Panc1 (cell line): ENCODE results near the gene GLT1D1. TPM values are rescaled to one million over a fixed set of nuclear protein-coding genes. Genes with fewer than 3 reads are reported as not detected.

Experiments
- ATAC-seq: fragments of 200-7000 bp; cut with Tn5 transposase; 2 replicates; pipeline ENCODE4 v1.9.1; 2020; ENCODE audit warnings: mild to moderate bottlenecking, moderate library complexity
- BruUV-seq: library from RNA; stranded (reverse); fragments of 400-500 nt; replicated peaks from 2 replicates; lab custom pipeline; 2021; lab: Mats Ljungman, UMichigan
- CTCF ChIA-PET: fragments of 300-600 bp; sonication (Branson Sonifier 250); formaldehyde crosslinking; loops from one replicate; lab custom pipeline; 2022; ENCODE audit warnings: antibody characterized with exemption; lab: Charles Lee
- POLR2A ChIA-PET: fragments of 300-600 bp; sonication (Branson Sonifier 250); formaldehyde crosslinking; loops from one replicate; lab custom pipeline; 2022; ENCODE audit warnings: antibody characterized with exemption; lab: Charles Lee
- DNase-seq: peaks from one replicate; pipeline ENCODE4 v3.0.0-alpha.2; 2010; ENCODE audit warnings: low read depth, low spot score
- H3K27ac ChIP-seq: 2 replicates; pipeline ENCODE4 v1.5.1; 2011; ENCODE audit warnings: mild to moderate bottlenecking, low read length, inconsistent platforms
- H3K27me3 ChIP-seq: fragments of 200-500 bp; sonication (Bioruptor generic); 2 replicates; pipeline ENCODE4 v1.6.0; 2014; ENCODE audit warnings: low read length, inconsistent platforms; ENCODE audit not compliant: control insufficient read depth, insufficient read depth
- H3K36me3 ChIP-seq: fragments of 200-500 bp; sonication (Bioruptor generic); 2 replicates; pipeline ENCODE4 v1.5.1; 2014; ENCODE audit warnings: inconsistent platforms, mild to moderate bottlenecking, low read length, moderate library complexity; ENCODE audit not compliant: control insufficient read depth, insufficient read depth
- H3K4me1 ChIP-seq: 2 replicates; pipeline ENCODE4 v1.5.1; 2011; ENCODE audit warnings: inconsistent platforms, mild to moderate bottlenecking, low read length, moderate library complexity; ENCODE audit not compliant: control insufficient read depth, insufficient read depth
- H3K4me3 ChIP-seq, 2 experiments: 2 replicates each; pipeline ENCODE4 v1.5.1; 2011 to 2012; ENCODE audit warnings: low read depth in 2 of 2, low read length in 2 of 2, mild to moderate bottlenecking in 2 of 2, inconsistent platforms in 1 of 2, moderate library complexity in 1 of 2
- H3K9me3 ChIP-seq: fragments of 200-500 bp; sonication (Bioruptor generic); 2 replicates; pipeline ENCODE4 v1.5.1; 2014; ENCODE audit warnings: low read depth, mild to moderate bottlenecking, inconsistent platforms, low read length, moderate library complexity; ENCODE audit not compliant: control insufficient read depth, insufficient read depth
- POLR2AphosphoS5 ChIP-seq: IDR thresholded peaks from 2 replicates; pipeline ENCODE4 v1.6.1; 2012; ENCODE audit warnings: mild to moderate bottlenecking, low read depth, low read length, moderate library complexity
- SIN3A ChIP-seq: IDR thresholded peaks from 2 replicates; pipeline ENCODE4 v1.6.1; 2012; ENCODE audit warnings: low read depth, mild to moderate bottlenecking, low read length, moderate library complexity, borderline replicate concordance; ENCODE audit not compliant: insufficient read depth
- TCF7L2 ChIP-seq: IDR thresholded peaks from 2 replicates; pipeline ENCODE4 v1.6.1; 2011; ENCODE audit warnings: mild to moderate bottlenecking, low read depth, low read length, inconsistent platforms
- in situ Hi-C: cut with HindIII; loops from 2 replicates; pipeline ENCODE4 v1.10.0; 2016; ENCODE audit warnings: low sequenced_read_pairs, low pct_unique_long_range_greater_than_20kb
- intact Hi-C: fragments of 100-400 bp; cut with micrococcal nuclease; formaldehyde crosslinking; loops from one replicate; pipeline ENCODE4 v1.10.0; 2022; ENCODE audit not compliant: unreplicated experiment
- total RNA-seq: library from RNA; stranded (reverse); gene quantifications from one replicate; pipeline ENCODE4 v1.2.1, GENCODE V29; 2021; ENCODE audit not compliant: unreplicated experiment
- TF ChIP-seq, protein P1 (sequence below): fragments of 450-650 bp; IDR thresholded peaks from 2 replicates; pipeline ENCODE4 v1.5.1; 2017; ENCODE audit warnings: mild to moderate bottlenecking
- TF ChIP-seq, protein P2 (sequence below), 2 experiments: IDR thresholded peaks; 2 replicates each; pipeline ENCODE4 v1.6.1; 2011 to 2012; ENCODE audit warnings: low read depth in 2 of 2, control low read depth in 1 of 2, low read length in 1 of 2, mild to moderate bottlenecking in 1 of 2, moderate library complexity in 1 of 2; ENCODE audit not compliant: insufficient read depth in 1 of 2

Gene GLT1D1
- total RNA-seq, 1 experiment from 2014 or later = not detected

DNA sequence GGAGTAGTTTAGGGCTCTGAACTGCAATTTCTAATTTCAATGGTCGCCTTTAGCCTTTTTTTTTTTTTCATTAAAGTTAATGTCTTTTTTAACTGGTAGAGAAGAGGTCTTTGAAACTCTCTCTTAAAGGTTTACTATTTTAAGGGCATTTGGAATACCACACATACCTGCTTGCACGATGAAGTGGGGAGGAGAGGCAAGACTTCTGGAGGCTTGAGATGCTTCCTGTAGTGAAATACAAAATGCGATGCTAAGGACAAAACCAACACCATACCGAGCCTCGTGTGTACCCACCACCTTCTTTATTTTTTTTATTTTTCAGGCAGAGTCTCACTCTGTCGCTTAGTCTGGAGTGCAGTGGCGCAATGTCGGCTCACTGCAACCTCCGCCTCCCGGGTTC, 57.4 kb downstream of the GLT1D1 start:
- no peaks in the 10 kb centered on the region for H3K36me3 ChIP-seq
- no peaks in the 10 kb centered on the region for H3K4me1 ChIP-seq
- no peaks in the 10 kb centered on the region; the same call in none of the 2 replicates for H3K27me3 ChIP-seq
- ATAC-seq = no peak
- intact Hi-C loops (no loop called here), in situ Hi-C loops (no loop called here)
- BruUV-seq = no TSS peak
- TF ChIP-seq, protein P1, sequence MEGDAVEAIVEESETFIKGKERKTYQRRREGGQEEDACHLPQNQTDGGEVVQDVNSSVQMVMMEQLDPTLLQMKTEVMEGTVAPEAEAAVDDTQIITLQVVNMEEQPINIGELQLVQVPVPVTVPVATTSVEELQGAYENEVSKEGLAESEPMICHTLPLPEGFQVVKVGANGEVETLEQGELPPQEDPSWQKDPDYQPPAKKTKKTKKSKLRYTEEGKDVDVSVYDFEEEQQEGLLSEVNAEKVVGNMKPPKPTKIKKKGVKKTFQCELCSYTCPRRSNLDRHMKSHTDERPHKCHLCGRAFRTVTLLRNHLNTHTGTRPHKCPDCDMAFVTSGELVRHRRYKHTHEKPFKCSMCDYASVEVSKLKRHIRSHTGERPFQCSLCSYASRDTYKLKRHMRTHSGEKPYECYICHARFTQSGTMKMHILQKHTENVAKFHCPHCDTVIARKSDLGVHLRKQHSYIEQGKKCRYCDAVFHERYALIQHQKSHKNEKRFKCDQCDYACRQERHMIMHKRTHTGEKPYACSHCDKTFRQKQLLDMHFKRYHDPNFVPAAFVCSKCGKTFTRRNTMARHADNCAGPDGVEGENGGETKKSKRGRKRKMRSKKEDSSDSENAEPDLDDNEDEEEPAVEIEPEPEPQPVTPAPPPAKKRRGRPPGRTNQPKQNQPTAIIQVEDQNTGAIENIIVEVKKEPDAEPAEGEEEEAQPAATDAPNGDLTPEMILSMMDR = no peak
- ChIA-PET CTCF (no interaction called here), POLR2A (no interaction called here)
- H3K9me3 ChIP-seq = no peaks in the 10 kb centered on the region
- H3K27ac ChIP-seq = no peak overlapping the region
- DNase-seq = no peak
- H3K4me3 ChIP-seq = no peak overlapping the region

DNA sequence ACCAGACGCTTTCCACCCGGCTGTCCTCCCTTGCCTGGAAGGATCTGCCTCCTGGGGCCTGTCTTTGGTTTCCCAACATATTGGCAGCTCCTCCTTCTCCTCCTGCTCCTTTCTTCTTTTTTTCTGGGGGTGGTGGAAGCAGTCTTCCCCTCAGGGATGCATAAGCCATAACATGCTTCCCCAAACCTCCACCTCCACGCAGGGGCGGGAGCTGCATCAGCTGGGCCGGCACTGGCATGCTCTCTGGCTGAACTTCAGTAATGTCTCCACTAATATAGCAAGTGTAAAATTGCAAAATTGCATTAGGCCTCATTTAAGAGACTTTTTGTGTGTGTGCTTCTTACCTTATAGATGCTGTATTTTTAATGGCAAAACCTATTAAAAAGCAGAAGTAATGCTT, 58.6 kb downstream of the GLT1D1 start:
- H3K9me3 ChIP-seq = no peaks in the 10 kb centered on the region
- H3K4me3 ChIP-seq = no peak overlapping the region
- H3K36me3 ChIP-seq = no peaks in the 10 kb centered on the region
- H3K4me1 ChIP-seq = no peaks in the 10 kb centered on the region
- TF ChIP-seq POLR2AphosphoS5 = no peak
- TF ChIP-seq, protein P2, sequence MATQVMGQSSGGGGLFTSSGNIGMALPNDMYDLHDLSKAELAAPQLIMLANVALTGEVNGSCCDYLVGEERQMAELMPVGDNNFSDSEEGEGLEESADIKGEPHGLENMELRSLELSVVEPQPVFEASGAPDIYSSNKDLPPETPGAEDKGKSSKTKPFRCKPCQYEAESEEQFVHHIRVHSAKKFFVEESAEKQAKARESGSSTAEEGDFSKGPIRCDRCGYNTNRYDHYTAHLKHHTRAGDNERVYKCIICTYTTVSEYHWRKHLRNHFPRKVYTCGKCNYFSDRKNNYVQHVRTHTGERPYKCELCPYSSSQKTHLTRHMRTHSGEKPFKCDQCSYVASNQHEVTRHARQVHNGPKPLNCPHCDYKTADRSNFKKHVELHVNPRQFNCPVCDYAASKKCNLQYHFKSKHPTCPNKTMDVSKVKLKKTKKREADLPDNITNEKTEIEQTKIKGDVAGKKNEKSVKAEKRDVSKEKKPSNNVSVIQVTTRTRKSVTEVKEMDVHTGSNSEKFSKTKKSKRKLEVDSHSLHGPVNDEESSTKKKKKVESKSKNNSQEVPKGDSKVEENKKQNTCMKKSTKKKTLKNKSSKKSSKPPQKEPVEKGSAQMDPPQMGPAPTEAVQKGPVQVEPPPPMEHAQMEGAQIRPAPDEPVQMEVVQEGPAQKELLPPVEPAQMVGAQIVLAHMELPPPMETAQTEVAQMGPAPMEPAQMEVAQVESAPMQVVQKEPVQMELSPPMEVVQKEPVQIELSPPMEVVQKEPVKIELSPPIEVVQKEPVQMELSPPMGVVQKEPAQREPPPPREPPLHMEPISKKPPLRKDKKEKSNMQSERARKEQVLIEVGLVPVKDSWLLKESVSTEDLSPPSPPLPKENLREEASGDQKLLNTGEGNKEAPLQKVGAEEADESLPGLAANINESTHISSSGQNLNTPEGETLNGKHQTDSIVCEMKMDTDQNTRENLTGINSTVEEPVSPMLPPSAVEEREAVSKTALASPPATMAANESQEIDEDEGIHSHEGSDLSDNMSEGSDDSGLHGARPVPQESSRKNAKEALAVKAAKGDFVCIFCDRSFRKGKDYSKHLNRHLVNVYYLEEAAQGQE (IDR thresholded peaks at IDR 0.05; ENCODE audit: insufficient read depth in 1 of 2, low read depth in 2 of 2, low read length in 1 of 2) = no peak
- no peak for TF ChIP-seq TCF7L2
- TF ChIP-seq SIN3A = no peak
- TF ChIP-seq, protein P1 = no peak
- ChIA-PET CTCF (no interaction called here), POLR2A (no interaction called here)
- in situ Hi-C loops = no loop called here
- ATAC-seq (no peak), DNase-seq (no peak)
- intact Hi-C loops = no loop called here
- no peaks in the 10 kb centered on the region; the same call in 1 of the 2 replicates for H3K27me3 ChIP-seq
- H3K27ac ChIP-seq = no peak overlapping the region
- no TSS peak for BruUV-seq
